H1 (cell line): Measurements from ENCODE around the gene CAPN11. TPM values are rescaled to one million over a fixed set of nuclear protein-coding genes. Genes with fewer than 3 reads are reported as not detected.
A peak's percentile ranks its signal among the peaks of the same experiment; 100 is the strongest.

Experiments
- ASH2L ChIP-seq: fragments of 200-600, 300-600 bp; sonication (generic); IDR thresholded peaks from one replicate; pipeline ENCODE4 v1.7.1; 2017; ENCODE audit warnings: low read length
- BACH1 ChIP-seq: IDR thresholded peaks from 2 replicates; pipeline ENCODE4 v1.6.1; 2012; ENCODE audit warnings: low read length, improper control_type of control experiment
- BRCA1 ChIP-seq: IDR thresholded peaks from 2 replicates; pipeline ENCODE4 v1.6.1; 2012; ENCODE audit warnings: low read depth, low read length, improper control_type of control experiment
- CHD1 ChIP-seq: IDR thresholded peaks from 2 replicates; pipeline ENCODE4 v1.6.1; 2012; ENCODE audit warnings: low read depth, low read length, improper control_type of control experiment
- CHD2 ChIP-seq: IDR thresholded peaks from 2 replicates; pipeline ENCODE4 v1.6.1; 2012; ENCODE audit warnings: low read length, improper control_type of control experiment
- EGR1 ChIP-seq: IDR thresholded peaks from 2 replicates; pipeline ENCODE4 v1.6.1; 2011; ENCODE audit warnings: low read depth, low read length, borderline replicate concordance
- GABPA ChIP-seq: IDR thresholded peaks from 2 replicates; pipeline ENCODE4 v1.6.1; 2011; ENCODE audit warnings: mild to moderate bottlenecking, low read length, moderate library complexity, borderline replicate concordance; ENCODE audit not compliant: insufficient read depth
- HDAC6 ChIP-seq: IDR thresholded peaks from one replicate; pipeline ENCODE4 v1.7.1; 2012; ENCODE audit warnings: low read depth, mild to moderate bottlenecking, inconsistent platforms, low read length, moderate library complexity
- JUN ChIP-seq: IDR thresholded peaks from 2 replicates; pipeline ENCODE4 v1.6.1; 2011; ENCODE audit warnings: low read depth, mild to moderate bottlenecking, improper control_type of control experiment, low read length
- JUND ChIP-seq: IDR thresholded peaks from 2 replicates; pipeline ENCODE4 v1.6.1; 2011; ENCODE audit warnings: mild to moderate bottlenecking, improper control_type of control experiment, low read length
- KDM1A ChIP-seq: fragments of 200-600, 300-600 bp; sonication (generic); IDR thresholded peaks from 2 replicates; pipeline ENCODE4 v1.7.1; 2016; ENCODE audit warnings: mild to moderate bottlenecking, low read length, borderline replicate concordance
- KDM4A ChIP-seq: IDR thresholded peaks from one replicate; pipeline ENCODE4 v1.7.1; 2012; ENCODE audit warnings: low read depth, mild to moderate bottlenecking, moderate library complexity, low read length, inconsistent platforms; ENCODE audit not compliant: severe bottlenecking
- MAX ChIP-seq: IDR thresholded peaks from 2 replicates; pipeline ENCODE4 v1.6.1; 2012; ENCODE audit warnings: inconsistent platforms
- POLR2AphosphoS5 ChIP-seq: IDR thresholded peaks from 2 replicates; pipeline ENCODE4 v1.6.1; 2011; ENCODE audit warnings: low read depth, low read length
- RBBP5 ChIP-seq: IDR thresholded peaks from 2 replicates; pipeline ENCODE4 v1.7.1; 2012; ENCODE audit warnings: low read depth, mild to moderate bottlenecking, inconsistent platforms, low read length, moderate library complexity, borderline replicate concordance
- RNF2 ChIP-seq: fragments of 200-900, 300-1000 bp; sonication (generic); IDR thresholded peaks from 2 replicates; pipeline ENCODE4 v1.7.1; 2016; ENCODE audit warnings: borderline replicate concordance, low read depth, mild to moderate bottlenecking, antibody characterized with exemption, low read length; ENCODE audit not compliant: poor library complexity, severe bottlenecking; ENCODE audit errors: missing control alignments
- SAP30 ChIP-seq: fragments of 300-600 bp; sonication (generic); IDR thresholded peaks from 2 replicates; pipeline ENCODE4 v1.7.1; 2012; ENCODE audit warnings: low read length, moderate library complexity, mild to moderate bottlenecking, inconsistent platforms; ENCODE audit not compliant: insufficient read depth, insufficient replicate concordance
- SP2 ChIP-seq: IDR thresholded peaks from 2 replicates; pipeline ENCODE4 v1.6.1; 2012; ENCODE audit warnings: mild to moderate bottlenecking, low read length, inconsistent platforms
- TAF1 ChIP-seq: IDR thresholded peaks from 2 replicates; pipeline ENCODE4 v1.6.1; 2011; ENCODE audit warnings: mild to moderate bottlenecking, low read depth, low read length
- YY1 ChIP-seq: IDR thresholded peaks from 2 replicates; pipeline ENCODE4 v1.6.1; 2011; ENCODE audit warnings: low read depth, mild to moderate bottlenecking, low read length
- ZNF274 ChIP-seq: IDR thresholded peaks from 2 replicates; pipeline ENCODE4 v1.7.0; 2012; ENCODE audit warnings: low read length, borderline replicate concordance; ENCODE audit errors: extremely low read depth
- polyA plus RNA-seq, 7 experiments: library from polyadenylated mRNA; depleted of rRNA in 3 of 7; stranded (reverse) in 5 of 7; unstranded in 2 of 7; fragments of >200 nt in 5 of 7; fragments of 200-250 nt in 2 of 7; gene quantifications; 1 replicate in 5 of 7; 2 replicates in 1 of 7; 4 replicates in 1 of 7; pipeline versions ENCODE4 v1.2.1 to v1.2.3, GENCODE V29; 2011 to 2013; ENCODE audit warnings: missing spikeins in 2 of 7, mixed read lengths in 2 of 7
- total RNA-seq: library from RNA; stranded (reverse); fragmentation: NEBNext Ultra II Directional; extraction: Animal tissue kit (Norgen Biotek cat#: 25700); gene quantifications from 2 replicates; pipeline ENCODE4 v1.2.1, GENCODE V29; 2021
- TF ChIP-seq, protein P1 (sequence below): IDR thresholded peaks from 2 replicates; pipeline ENCODE4 v1.6.1; 2012; ENCODE audit warnings: inconsistent platforms

Gene CAPN11
- total and polyA plus RNA-seq, 2 of the 8 experiments (the other 6 are each of a cell fraction or from before 2014, with no cell fraction given) = 0.95 to 0.97 TPM

DNA sequence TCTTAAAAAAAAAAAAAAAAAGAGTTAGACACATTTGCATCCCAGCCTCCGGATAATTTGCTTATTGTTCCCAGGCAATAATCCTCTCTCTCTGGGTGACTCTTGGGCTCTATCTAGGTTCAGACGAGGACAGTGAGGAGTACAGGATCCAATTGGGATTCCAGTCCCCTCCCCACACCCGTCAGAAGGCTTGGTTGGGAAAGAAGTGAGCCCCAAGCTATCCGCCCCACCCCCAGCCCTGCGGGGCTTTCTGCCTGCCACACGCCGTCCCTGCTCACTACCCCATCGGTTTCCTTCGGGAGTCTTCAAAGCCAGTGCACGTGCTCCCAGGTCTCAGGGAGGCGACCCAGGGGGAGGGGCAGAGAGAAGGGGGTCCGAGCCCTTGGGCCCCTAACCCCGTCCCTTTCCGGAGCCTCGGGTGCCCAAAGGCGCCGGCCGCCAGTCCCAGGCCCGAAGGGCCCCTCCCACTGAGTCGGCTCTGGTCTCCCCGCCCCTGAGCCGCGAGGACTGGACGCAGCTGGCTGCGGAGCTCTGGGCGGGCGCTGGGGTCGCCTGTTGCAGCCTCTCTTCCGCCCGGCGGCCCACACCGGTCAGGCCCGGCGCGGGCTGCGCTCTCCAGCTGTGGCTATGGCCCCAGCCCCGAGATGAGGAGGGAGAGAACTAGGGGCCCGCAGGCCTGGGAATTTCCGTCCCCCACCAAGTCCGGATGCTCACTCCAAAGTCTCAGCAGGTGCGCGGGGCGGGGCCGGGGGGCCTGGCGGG is 60.6 kb downstream of the CAPN11 start (continued):
- TF ChIP-seq RBBP5 = peak; percentile 96
- TF ChIP-seq RNF2 = no peak
- no peak for TF ChIP-seq JUND
- no peak for TF ChIP-seq BRCA1
- TF ChIP-seq SAP30 = no peak
- peak; percentile 51; the same call in 1 of the 2 replicates for TF ChIP-seq CHD2
- peak; percentile 43 for TF ChIP-seq KDM4A
- no peak for TF ChIP-seq HDAC6
- TF ChIP-seq CHD1 = no peak
- TF ChIP-seq GABPA = no peak
- peak; percentile 57; the same call in 1 of the 2 replicates for TF ChIP-seq YY1
- TF ChIP-seq TAF1 = peak; percentile 72
- TF ChIP-seq ZNF274 = no peak
- no peak for TF ChIP-seq KDM1A
- TF ChIP-seq BACH1 = no peak
- no peak for TF ChIP-seq ASH2L
- TF ChIP-seq SP2 = no peak
- TF ChIP-seq, protein P1, sequence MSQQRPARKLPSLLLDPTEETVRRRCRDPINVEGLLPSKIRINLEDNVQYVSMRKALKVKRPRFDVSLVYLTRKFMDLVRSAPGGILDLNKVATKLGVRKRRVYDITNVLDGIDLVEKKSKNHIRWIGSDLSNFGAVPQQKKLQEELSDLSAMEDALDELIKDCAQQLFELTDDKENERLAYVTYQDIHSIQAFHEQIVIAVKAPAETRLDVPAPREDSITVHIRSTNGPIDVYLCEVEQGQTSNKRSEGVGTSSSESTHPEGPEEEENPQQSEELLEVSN = peak; percentile 87
- TF ChIP-seq JUN = peak; percentile 63; the same call in 1 of the 2 replicates
- TF ChIP-seq EGR1 = 0 out of 2 replicates have a peak, but pooled peaks have one; percentile 21
- peak; percentile 92 for TF ChIP-seq MAX
- TF ChIP-seq POLR2AphosphoS5 = peak; percentile 80
